ENCODE measurements around the gene BUD23.
"Not testable (repeated sequence)": the region's sequence is repeated elsewhere in the genome, so short reads cannot be mapped to it uniquely, and the experiment has no call there.

Gene BUD23

GRCh38 chr7:73668103-73668885 lies 15.1 kb upstream of the BUD23 start:
- FAIRE-seq, result no peak

- FAIRE-seq, result no peak
Measured at GRCh38 chr7:73668886-73669230, 14.5 kb upstream of the BUD23 start.

GRCh38 chr7:73669288-73669701 lies 14.1 kb upstream of the BUD23 start:
- no peak for FAIRE-seq

- FAIRE-seq, result no peak
Measured at GRCh38 chr7:73669858-73670385, 13.5 kb upstream of the BUD23 start.

- no peak for FAIRE-seq
Measured at GRCh38 chr7:73671322-73671661, 12.1 kb upstream of the BUD23 start.

GRCh38 chr7:73671857-73672445 lies 11.4 kb upstream of the BUD23 start:
- FAIRE-seq, result no peak

GRCh38 chr7:73674468-73675124 lies 8.8 kb upstream of the BUD23 start:
- FAIRE-seq, result no peak

- not testable (repeated sequence) for FAIRE-seq
Measured at GRCh38 chr7:73676062-73676461, 7.3 kb upstream of the BUD23 start.

GRCh38 chr7:73678862-73679261 lies 4.5 kb upstream of the BUD23 start:
- FAIRE-seq, result no peak

- FAIRE-seq, result no peak
Measured at GRCh38 chr7:73679709-73680108, 3.7 kb upstream of the BUD23 start.

- FAIRE-seq, result no peak
Measured at GRCh38 chr7:73680501-73680900, 2.9 kb upstream of the BUD23 start.

GRCh38 chr7:73681031-73681430 lies 2.4 kb upstream of the BUD23 start:
- no peak for FAIRE-seq

GRCh38 chr7:73682745-73683055 lies 697 bp upstream of the BUD23 start:
- FAIRE-seq, result no peak

- no peak for FAIRE-seq
Measured at GRCh38 chr7:73683788-73684693, 644 bp downstream of the BUD23 start.

GRCh38 chr7:73685311-73685710 lies 1.9 kb downstream of the BUD23 start:
- FAIRE-seq, result no peak

- no peak for FAIRE-seq
Measured at GRCh38 chr7:73688288-73688687, 4.9 kb downstream of the BUD23 start.

- FAIRE-seq, result no peak
Measured at GRCh38 chr7:73690646-73691045, 7.2 kb downstream of the BUD23 start.

- FAIRE-seq, result no peak
Measured at GRCh38 chr7:73696372-73696771, 13.0 kb downstream of the BUD23 start.

- FAIRE-seq, result no peak
Measured at GRCh38 chr7:73698410-73698809, 15.0 kb downstream of the BUD23 start.

GRCh38 chr7:73699370-73700068 lies 16.1 kb downstream of the BUD23 start:
- FAIRE-seq, result no peak

GRCh38 chr7:73700069-73700423 lies 16.6 kb downstream of the BUD23 start:
- no peak for FAIRE-seq

- no peak for FAIRE-seq
Measured at GRCh38 chr7:73700581-73701134, 17.3 kb downstream of the BUD23 start.
